Measurements from ENCODE around the gene RPS6KA2. TPM values are rescaled to one million over a fixed set of nuclear protein-coding genes. Genes with fewer than 3 reads are reported as not detected.
"Not testable (repeated sequence)": the region's sequence is repeated elsewhere in the genome, so short reads cannot be mapped to it uniquely, and the experiment has no call there.

RPS6KA2 gene
- total RNA-seq, 1 donor from 2014 or later: 4.9 TPM

GRCh38 chr6:166534658-166535406, 92.2 kb downstream of the RPS6KA2 start:
- intact Hi-C loops (cut with micrococcal nuclease): no loop called here

- intact Hi-C loops (cut with micrococcal nuclease): no loop called here
Measured at GRCh38 chr6:166533205-166533824, 93.7 kb downstream of the RPS6KA2 start.

- intact Hi-C loops (cut with micrococcal nuclease): no loop called here
Measured at GRCh38 chr6:166532302-166532701, 94.7 kb downstream of the RPS6KA2 start.

GRCh38 chr6:166530211-166531095, 96.6 kb downstream of the RPS6KA2 start:
- intact Hi-C loops (cut with micrococcal nuclease): no loop called here

- intact Hi-C loops (cut with micrococcal nuclease): no loop called here
Measured at GRCh38 chr6:166529586-166529985, 97.5 kb downstream of the RPS6KA2 start.

GRCh38 chr6:166529058-166529457, 98.0 kb downstream of the RPS6KA2 start:
- intact Hi-C loops (cut with micrococcal nuclease): not testable (repeated sequence)

GRCh38 chr6:166527849-166528248, 99.2 kb downstream of the RPS6KA2 start:
- intact Hi-C loops (cut with micrococcal nuclease): no loop called here

GRCh38 chr6:166526937-166527336, 100.1 kb downstream of the RPS6KA2 start:
- intact Hi-C loops (cut with micrococcal nuclease): no loop called here

GRCh38 chr6:166525567-166525966, 101.5 kb downstream of the RPS6KA2 start:
- intact Hi-C loops (cut with micrococcal nuclease): no loop called here

GRCh38 chr6:166523782-166524559, 103.1 kb downstream of the RPS6KA2 start:
- intact Hi-C loops (cut with micrococcal nuclease): no loop called here

- intact Hi-C loops (cut with micrococcal nuclease): no loop called here
Measured at GRCh38 chr6:166520905-166521834, 105.9 kb downstream of the RPS6KA2 start.

GRCh38 chr6:166516251-166516884, 110.7 kb downstream of the RPS6KA2 start:
- intact Hi-C loops (cut with micrococcal nuclease): no loop called here

- intact Hi-C loops (cut with micrococcal nuclease): no loop called here
Measured at GRCh38 chr6:166515072-166515810, 111.8 kb downstream of the RPS6KA2 start.

GRCh38 chr6:166514196-166514595, 112.9 kb downstream of the RPS6KA2 start:
- intact Hi-C loops (cut with micrococcal nuclease): no loop called here

GRCh38 chr6:166512567-166512966, 114.5 kb downstream of the RPS6KA2 start:
- intact Hi-C loops (cut with micrococcal nuclease): no loop called here

- intact Hi-C loops (cut with micrococcal nuclease): no loop called here
Measured at GRCh38 chr6:166511316-166511715, 115.7 kb downstream of the RPS6KA2 start.

GRCh38 chr6:166509193-166509592, 117.9 kb downstream of the RPS6KA2 start:
- intact Hi-C loops (cut with micrococcal nuclease): no loop called here

- intact Hi-C loops (cut with micrococcal nuclease): no loop called here
Measured at GRCh38 chr6:166508726-166509125, 118.3 kb downstream of the RPS6KA2 start.
